C4-2B (cell line): ENCODE measurements around the gene PANK1.

Experiments used
- CTCF ChIP-seq: fragments of 450-650 bp; conservative IDR thresholded peaks from 2 replicates; pipeline ENCODE4 v1.5.1; 2017; ENCODE audit warnings: mild to moderate bottlenecking
- ZFX ChIP-seq: fragments of 450-650 bp; IDR thresholded peaks from 2 replicates; pipeline ENCODE4 v1.6.1; 2017

DNA sequence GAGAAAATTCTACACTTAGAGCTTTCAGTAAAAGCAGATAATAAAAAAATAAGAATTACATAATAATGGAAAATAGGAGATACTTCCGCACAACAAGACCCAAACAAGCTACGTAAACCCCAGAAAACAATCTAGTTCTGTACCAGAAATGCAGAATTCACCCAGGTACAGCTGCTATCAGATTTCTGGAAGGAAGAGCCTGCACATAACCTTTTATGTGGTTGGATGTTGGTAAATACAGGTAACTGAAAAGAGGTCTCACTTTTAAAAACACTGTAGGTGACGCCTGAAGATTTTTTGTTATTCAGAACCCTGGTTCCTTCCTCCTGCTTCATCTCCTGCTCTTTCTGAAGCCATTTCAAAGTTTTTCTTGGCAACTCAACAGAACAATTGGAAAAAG, 29.9 kb downstream of the PANK1 start:
- no peak for TF ChIP-seq ZFX
- no peak for TF ChIP-seq CTCF
